Measurements from ENCODE around the gene OR12D1.

The OR12D1 gene

DNA sequence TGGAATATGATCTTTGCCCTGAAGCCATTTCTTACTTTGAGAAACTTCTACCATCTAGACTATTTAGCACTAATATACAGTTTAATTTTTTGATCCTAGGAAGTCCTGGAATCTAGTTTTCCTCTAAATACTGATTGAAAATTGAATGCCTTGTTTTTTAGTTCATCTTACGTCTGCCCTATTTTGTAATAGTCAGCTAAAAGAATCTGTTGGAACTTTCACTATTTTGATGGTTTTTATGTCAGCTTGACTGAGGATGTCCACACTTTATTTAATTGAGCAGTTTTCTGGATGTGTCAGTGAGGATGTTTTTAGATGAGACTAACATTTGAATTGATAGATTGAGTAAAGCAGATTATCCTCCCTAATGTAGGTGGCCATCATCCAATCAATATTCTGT lies 10.9 kb upstream of the OR12D1 start:
- no peak overlapping the region for H2AFZ ChIP-seq (ENCODE audit: low read depth, low read length)
- no peaks in the 10 kb centered on the region for H3K79me2 ChIP-seq (ENCODE audit: insufficient read depth, low read length)
- no peak overlapping the region for H3K4me3 ChIP-seq (ENCODE audit: low read depth in 1 of 2, low read length in 2 of 2)
- H3K9ac ChIP-seq (ENCODE audit: low read depth, low read length): no peak overlapping the region
- no peak for DNase-seq
- H3K36me3 ChIP-seq (ENCODE audit: insufficient read depth, low read length): no peaks in the 10 kb centered on the region
- no peak for ATAC-seq (ENCODE audit: insufficient read depth, low read depth)
- no peaks in the 10 kb centered on the region for H4K20me1 ChIP-seq (ENCODE audit: insufficient read depth, low read length)
- no peak overlapping the region for H3K4me2 ChIP-seq (ENCODE audit: insufficient read depth, low read length)
- H3K27ac ChIP-seq (ENCODE audit: low read length): no peak overlapping the region
- no peaks in the 10 kb centered on the region for H3K4me1 ChIP-seq (ENCODE audit: insufficient read depth, low read length)
- H3K27me3 ChIP-seq (ENCODE audit: insufficient read depth, low read length, poor library complexity): no peaks in the 10 kb centered on the region
- no peaks in the 10 kb centered on the region for H3K9me3 ChIP-seq (ENCODE audit: insufficient read depth, low read length, severe bottlenecking)
- TF ChIP-seq, protein P1, sequence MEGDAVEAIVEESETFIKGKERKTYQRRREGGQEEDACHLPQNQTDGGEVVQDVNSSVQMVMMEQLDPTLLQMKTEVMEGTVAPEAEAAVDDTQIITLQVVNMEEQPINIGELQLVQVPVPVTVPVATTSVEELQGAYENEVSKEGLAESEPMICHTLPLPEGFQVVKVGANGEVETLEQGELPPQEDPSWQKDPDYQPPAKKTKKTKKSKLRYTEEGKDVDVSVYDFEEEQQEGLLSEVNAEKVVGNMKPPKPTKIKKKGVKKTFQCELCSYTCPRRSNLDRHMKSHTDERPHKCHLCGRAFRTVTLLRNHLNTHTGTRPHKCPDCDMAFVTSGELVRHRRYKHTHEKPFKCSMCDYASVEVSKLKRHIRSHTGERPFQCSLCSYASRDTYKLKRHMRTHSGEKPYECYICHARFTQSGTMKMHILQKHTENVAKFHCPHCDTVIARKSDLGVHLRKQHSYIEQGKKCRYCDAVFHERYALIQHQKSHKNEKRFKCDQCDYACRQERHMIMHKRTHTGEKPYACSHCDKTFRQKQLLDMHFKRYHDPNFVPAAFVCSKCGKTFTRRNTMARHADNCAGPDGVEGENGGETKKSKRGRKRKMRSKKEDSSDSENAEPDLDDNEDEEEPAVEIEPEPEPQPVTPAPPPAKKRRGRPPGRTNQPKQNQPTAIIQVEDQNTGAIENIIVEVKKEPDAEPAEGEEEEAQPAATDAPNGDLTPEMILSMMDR (IDR thresholded peaks at IDR 0.05; ENCODE audit: borderline replicate concordance, extremely low read depth, low read length, poor library complexity, severe bottlenecking): no peak
- no peak for TF ChIP-seq EZH2 (IDR thresholded peaks at IDR 0.05; ENCODE audit: borderline replicate concordance, low read depth, low read length, severe bottlenecking)

DNA sequence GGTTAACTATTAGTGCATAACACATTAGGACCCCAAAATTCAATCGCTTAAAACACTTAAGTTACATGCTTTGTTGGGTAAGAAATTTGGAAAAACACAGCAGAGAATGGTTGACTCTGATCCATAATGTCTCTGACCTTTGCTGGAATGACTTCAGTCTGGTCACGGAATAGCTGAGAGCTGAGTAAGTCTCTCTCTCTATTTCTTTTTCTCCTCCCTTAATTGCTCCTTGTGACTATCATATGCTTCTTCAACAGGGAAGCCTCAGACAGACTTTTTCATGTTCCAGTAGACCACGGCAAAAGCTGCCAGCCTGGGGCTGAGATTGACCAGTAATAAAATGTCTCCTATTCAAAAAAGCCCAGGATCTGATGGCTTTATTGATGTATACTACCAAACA lies 4.8 kb downstream of the OR12D1 start:
- no peaks in the 10 kb centered on the region for H3K4me1 ChIP-seq (ENCODE audit: insufficient read depth, low read length)
- DNase-seq (no peak), ATAC-seq (ENCODE audit: insufficient read depth, low read depth) (no peak)
- H3K79me2 ChIP-seq (ENCODE audit: insufficient read depth, low read length): no peaks in the 10 kb centered on the region
- no peaks in the 10 kb centered on the region for H3K36me3 ChIP-seq (ENCODE audit: insufficient read depth, low read length)
- H2AFZ ChIP-seq (ENCODE audit: low read depth, low read length): no peak overlapping the region
- H3K27ac ChIP-seq (ENCODE audit: low read length): no peak overlapping the region
- peaks cover 8% of the 10 kb centered on the region for H3K27me3 ChIP-seq (ENCODE audit: insufficient read depth, low read length, poor library complexity)
- no peaks in the 10 kb centered on the region for H4K20me1 ChIP-seq (ENCODE audit: insufficient read depth, low read length)
- TF ChIP-seq, protein P1 (IDR thresholded peaks at IDR 0.05; ENCODE audit: borderline replicate concordance, extremely low read depth, low read length, poor library complexity, severe bottlenecking): no peak
- no peak for TF ChIP-seq EZH2 (IDR thresholded peaks at IDR 0.05; ENCODE audit: borderline replicate concordance, low read depth, low read length, severe bottlenecking)
- H3K9me3 ChIP-seq (ENCODE audit: insufficient read depth, low read length, severe bottlenecking): no peaks in the 10 kb centered on the region
- H3K4me2 ChIP-seq (ENCODE audit: insufficient read depth, low read length): no peak overlapping the region
- no peak overlapping the region for H3K9ac ChIP-seq (ENCODE audit: low read depth, low read length)
- H3K4me3 ChIP-seq (ENCODE audit: low read depth in 1 of 2, low read length in 2 of 2): no peak overlapping the region

DNA sequence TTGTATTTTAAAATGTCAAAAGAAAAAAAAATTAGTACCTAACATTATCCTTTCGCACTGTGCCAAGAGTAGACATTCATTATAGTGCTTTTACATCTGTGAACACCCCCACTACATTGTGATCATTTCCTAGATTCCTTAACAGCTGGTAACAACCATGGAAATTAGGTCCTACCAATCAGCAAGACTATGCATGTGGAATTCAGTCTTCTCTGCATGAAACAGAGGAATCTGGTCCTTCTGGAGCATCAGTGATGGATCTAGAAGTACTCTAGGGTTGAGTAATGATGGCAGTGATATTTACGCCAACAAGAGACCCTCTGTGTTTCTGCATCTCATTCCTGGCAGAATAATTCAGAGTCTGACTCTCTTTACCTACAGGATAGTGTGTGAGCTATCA lies 9.4 kb downstream of the OR12D1 start:
- Histone ChIP-seq H3K9ac (ENCODE audit: low read depth, low read length) (no peak overlapping the region), H4K20me1 (ENCODE audit: insufficient read depth, low read length) (no peaks in the 10 kb centered on the region), H3K79me2 (ENCODE audit: insufficient read depth, low read length) (no peaks in the 10 kb centered on the region), H3K4me1 (ENCODE audit: insufficient read depth, low read length) (no peaks in the 10 kb centered on the region), H2AFZ (ENCODE audit: low read depth, low read length) (no peak overlapping the region), H3K27ac (ENCODE audit: low read length) (no peak overlapping the region), H3K27me3 (ENCODE audit: insufficient read depth, low read length, poor library complexity) (peaks cover 2% of the 10 kb centered on the region), H3K4me3 (ENCODE audit: low read depth in 1 of 2, low read length in 2 of 2) (no peak overlapping the region), H3K36me3 (ENCODE audit: insufficient read depth, low read length) (no peaks in the 10 kb centered on the region), H3K9me3 (ENCODE audit: insufficient read depth, low read length, severe bottlenecking) (no peaks in the 10 kb centered on the region), H3K4me2 (ENCODE audit: insufficient read depth, low read length) (no peak overlapping the region)
- ATAC-seq (ENCODE audit: insufficient read depth, low read depth): no peak
- TF ChIP-seq, protein P1 (IDR thresholded peaks at IDR 0.05; ENCODE audit: borderline replicate concordance, extremely low read depth, low read length, poor library complexity, severe bottlenecking): no peak
- TF ChIP-seq EZH2 (IDR thresholded peaks at IDR 0.05; ENCODE audit: borderline replicate concordance, low read depth, low read length, severe bottlenecking): no peak
- no peak for DNase-seq

DNA sequence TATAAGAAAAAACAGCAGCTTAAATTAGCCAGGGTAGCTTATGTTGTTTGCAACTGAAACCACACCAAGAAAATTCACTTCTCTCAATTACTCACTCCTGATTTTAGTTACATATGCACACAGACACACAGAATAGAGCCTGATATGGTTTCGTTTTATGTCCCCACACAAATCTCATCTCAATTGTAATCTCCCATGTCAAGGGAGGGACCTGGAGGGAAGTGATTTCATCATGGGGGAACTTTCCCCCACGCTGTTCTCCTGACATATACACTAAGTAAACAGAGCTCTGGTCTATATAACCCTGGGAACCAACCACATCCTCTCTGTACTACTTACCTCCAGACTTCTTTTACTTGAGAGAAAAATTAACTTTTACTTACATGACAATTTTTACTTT lies 9.8 kb downstream of the OR12D1 start:
- no peak for ATAC-seq (ENCODE audit: insufficient read depth, low read depth)

More for the DNA sequence above, 9.8 kb downstream of the OR12D1 start:
- Histone ChIP-seq H3K36me3 (ENCODE audit: insufficient read depth, low read length) (no peaks in the 10 kb centered on the region), H3K79me2 (ENCODE audit: insufficient read depth, low read length) (no peaks in the 10 kb centered on the region), H3K27me3 (ENCODE audit: insufficient read depth, low read length, poor library complexity) (peaks cover 2% of the 10 kb centered on the region), H4K20me1 (ENCODE audit: insufficient read depth, low read length) (no peaks in the 10 kb centered on the region), H2AFZ (ENCODE audit: low read depth, low read length) (no peak overlapping the region), H3K27ac (ENCODE audit: low read length) (no peak overlapping the region), H3K4me1 (ENCODE audit: insufficient read depth, low read length) (no peaks in the 10 kb centered on the region), H3K9me3 (ENCODE audit: insufficient read depth, low read length, severe bottlenecking) (no peaks in the 10 kb centered on the region), H3K4me2 (ENCODE audit: insufficient read depth, low read length) (no peak overlapping the region), H3K4me3 (ENCODE audit: low read depth in 1 of 2, low read length in 2 of 2) (no peak overlapping the region), H3K9ac (ENCODE audit: low read depth, low read length) (no peak overlapping the region)
- DNase-seq: no peak
- no peak for TF ChIP-seq EZH2 (IDR thresholded peaks at IDR 0.05; ENCODE audit: borderline replicate concordance, low read depth, low read length, severe bottlenecking)
- TF ChIP-seq, protein P1 (IDR thresholded peaks at IDR 0.05; ENCODE audit: borderline replicate concordance, extremely low read depth, low read length, poor library complexity, severe bottlenecking): no peak

Measured in DND-41 (cell line).